ENCODE measurements around the gene HS3ST4.

- no peak for TF ChIP-seq CTCF (conservative IDR thresholded peaks at IDR 0.05; ENCODE audit: low read depth in 2 of 2)
- no peak for TF ChIP-seq JUNB (IDR thresholded peaks at IDR 0.05; ENCODE audit: unreplicated experiment)
Measured at GRCh38 chr16:25676820-25677219, 14.9 kb upstream of the HS3ST4 start.
